NCI-H1436 (cell line): ENCODE results near the gene PIGX.
"Not testable (repeated sequence)": the region's sequence is repeated elsewhere in the genome, so short reads cannot be mapped to it uniquely, and the experiment has no call there.

ENCODE experiments used
- DNase-seq: peaks from one replicate; lab custom pipeline; 2025; lab: John Stamatoyannopoulos, UW

Gene PIGX

DNA sequence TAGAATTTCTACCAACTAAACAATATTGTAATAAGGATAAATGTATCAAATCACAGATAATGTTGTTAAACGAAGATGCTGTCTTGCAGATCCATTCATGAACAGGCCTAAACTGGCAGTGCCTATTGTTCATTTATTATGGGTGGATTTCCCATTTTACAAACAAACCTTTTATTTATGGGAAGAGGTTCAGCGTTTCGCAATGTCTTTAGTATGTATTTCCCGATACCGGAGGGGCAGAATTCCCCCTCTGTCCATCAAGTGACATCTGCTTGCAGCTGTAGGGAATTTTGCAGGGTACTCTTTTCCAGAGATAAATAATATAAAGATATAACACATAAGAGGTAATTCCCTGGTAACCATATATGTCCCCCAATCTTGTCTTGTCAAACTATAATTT, 5.8 kb upstream of the PIGX start:
- no peak for DNase-seq

DNA sequence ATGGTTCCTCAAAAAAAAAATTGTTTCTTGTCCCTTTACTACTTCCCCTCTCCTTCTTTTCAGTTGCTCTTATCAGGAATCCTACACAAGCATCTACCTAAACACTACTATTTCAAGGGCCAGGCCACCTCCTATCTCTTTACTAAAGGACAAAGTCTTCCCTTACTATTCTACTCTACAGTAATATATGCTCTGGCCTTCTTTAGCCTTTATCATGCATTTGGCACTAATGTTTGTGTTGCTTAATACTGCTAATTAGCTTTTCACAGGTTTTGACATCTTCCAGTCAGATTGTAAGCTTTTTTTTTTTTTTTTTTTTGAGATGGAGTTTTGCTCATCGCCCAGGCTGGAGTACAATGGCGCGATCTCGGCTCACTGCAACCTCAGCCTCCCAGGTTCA, 5.4 kb upstream of the PIGX start:
- DNase-seq = no peak

DNA sequence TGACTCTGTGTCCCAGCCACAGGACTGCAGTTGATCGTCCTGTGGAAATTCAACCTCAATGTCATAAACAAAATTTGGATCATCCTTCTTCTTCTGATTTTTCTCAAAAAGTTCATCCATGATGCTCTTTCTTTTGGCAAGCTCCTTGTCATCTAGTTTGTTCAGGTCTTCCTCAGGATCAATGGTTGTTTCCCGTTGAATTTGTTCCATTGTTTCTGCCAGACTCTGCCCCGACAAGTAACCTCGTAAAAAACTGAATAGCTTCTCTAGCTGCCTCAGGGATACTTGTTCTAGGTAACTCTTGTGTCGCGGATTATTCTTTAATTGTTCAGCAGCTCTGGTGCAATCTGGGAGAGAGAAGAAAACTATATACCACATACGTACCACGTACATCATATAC, 4.6 kb upstream of the PIGX start:
- DNase-seq = no peak

DNA sequence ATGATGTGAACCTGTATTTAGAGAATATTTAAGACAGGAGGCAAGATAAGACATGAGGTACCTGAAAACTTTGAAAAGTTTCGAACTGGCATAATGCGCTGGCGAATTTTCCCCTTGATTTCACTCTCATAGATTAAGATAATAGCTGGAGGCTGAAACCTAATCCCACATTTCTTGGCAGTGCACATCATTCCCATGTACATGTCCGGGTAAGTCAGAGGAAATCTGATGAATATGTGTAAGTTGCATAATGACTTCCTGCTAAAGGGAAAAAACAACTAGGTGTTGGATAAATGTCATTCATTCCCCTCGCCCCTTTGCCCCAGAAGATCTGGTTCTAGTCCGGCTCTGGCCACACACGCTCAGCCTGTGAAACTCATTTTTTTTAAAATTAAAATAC, 3.7 kb upstream of the PIGX start:
- DNase-seq = no peak

DNA sequence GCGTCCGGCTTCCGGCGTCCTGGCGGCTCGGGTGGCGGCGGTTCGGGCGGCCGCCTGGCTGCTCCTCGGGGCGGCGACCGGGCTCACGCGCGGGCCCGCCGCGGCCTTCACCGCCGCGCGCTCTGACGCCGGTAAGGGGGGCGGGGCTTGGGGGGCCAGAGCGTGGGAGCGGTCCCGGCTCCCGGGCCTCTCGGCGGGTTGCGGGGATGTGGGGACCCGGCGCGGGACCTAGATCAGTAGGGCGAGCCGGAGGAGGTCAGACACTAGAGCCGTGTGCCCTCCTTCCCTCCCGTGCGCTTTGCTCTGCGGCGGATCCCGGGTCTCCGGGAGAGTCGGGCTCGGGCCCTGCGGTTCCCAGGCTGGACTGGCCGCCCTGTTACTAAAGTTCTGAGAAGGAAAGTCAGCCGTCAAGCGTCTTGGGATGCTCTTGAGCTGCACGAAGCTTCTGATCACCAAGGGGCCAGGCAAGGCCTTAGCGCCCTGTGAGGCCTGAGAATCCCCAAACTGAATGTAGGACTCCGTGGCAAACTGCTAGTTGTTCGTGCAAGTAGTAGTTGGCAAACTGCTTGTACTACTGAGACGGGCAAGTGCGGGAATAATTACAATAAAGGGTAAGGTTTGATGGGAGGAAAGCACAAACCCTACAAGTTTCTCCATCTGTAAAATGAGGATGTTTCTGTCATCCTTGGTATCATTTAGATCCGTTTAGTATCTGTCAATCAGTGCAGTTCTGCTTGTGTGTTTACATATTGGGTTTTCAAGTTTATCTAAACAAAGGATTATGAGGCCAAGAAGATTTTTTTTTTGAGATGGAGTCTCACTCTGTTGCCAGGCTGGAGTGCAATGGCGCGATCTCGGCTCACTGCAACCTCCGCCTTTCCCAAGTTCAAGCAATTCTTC, 587 bp downstream of the PIGX start:
- DNase-seq = peak; percentile 70

DNA sequence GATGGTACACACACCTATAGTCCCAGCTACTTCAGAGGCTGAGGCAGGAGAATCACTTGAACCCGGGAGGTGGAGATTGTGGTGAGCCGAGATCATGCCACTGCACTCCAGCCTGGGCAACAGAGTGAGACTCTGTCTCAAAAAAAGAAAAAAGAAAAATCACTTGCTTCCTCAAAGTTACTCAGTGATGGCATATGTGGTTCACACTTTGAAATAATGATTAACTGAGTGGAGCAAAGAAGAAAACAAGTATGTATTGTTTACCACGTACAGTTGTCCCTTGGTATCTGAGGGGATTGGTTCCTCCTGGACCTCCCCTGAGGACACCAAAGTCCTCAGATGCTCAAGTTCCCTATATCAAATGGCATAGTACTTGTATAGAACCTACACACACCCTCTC, 5.0 kb downstream of the PIGX start:
- not testable (repeated sequence) for DNase-seq

DNA sequence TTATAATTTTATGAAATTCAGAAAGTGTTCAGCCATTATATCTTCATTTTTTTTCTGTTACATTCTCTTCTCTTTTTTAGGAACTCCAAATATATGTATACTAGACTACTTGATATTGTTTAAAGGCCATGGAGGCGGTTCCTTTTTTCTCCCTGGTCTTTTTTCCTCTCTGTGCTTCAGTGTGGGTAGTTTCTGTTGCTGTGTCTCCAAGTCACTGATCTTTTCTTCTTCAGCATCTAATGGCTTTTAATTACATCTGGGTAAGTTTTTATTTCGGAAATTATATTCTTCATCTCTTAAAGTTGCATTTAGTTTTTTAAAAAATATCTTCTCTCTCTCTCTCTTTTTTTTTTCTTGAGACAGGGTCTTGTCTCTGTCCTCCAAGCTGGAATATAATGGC, 8.9 kb downstream of the PIGX start:
- no peak for DNase-seq

DNA sequence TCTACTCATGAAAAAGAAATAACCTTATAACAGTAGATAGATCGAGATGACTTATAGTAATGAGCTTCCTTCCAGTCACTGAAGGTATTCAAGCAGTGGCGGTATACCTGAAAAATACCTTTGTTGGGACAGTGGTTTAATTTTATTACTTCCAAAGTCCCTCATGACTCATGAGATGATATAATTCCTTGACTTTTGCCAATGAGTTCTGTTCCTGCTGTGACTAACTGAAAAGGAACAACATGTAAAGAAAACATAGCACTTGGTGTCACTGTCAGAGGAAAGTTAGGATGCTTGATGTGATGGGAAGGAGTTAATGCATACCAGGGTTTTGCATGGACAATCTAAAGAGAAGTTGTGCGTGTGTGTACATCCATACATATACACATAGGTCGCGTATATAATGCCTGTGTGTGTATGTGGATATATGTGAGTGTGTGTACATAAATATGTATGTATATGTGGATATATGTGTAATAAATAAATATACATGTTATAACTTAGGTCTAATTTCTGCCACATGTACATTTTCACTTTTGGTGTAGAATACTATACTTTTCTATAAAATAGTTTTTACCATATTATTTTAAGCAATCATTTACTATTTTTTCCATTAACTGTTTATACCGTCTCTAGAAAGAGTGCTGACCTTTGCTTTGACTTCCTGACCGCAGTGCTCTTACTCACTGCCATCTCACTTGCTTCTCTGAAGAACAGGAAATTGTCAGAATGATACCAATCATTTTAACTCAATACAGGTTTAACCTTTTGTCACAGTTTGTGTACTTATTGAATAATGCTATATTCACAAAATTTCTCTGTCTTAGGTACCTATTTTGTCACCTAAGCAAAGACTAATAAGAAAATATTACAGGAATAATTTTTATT, 14.9 kb downstream of the PIGX start:
- DNase-seq = no peak

DNA sequence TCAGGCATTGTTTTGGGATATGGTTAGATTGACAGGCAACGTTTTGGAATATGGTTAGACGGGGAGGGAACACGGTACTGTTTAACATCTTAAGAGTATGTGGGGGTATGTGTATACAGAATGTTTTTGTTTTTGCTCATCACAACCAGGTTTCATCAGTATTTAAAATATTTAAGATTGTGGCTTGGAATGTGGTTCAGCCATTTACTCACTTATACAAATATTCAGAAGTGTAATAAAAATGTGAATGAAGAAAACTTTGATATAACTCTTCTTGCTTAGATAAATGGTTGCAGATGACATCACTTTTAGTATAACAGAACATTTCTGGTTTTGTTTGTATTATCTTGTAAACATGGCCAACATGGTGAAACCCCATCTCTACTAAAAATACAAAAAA, 23.6 kb downstream of the PIGX start:
- no peak for DNase-seq

DNA sequence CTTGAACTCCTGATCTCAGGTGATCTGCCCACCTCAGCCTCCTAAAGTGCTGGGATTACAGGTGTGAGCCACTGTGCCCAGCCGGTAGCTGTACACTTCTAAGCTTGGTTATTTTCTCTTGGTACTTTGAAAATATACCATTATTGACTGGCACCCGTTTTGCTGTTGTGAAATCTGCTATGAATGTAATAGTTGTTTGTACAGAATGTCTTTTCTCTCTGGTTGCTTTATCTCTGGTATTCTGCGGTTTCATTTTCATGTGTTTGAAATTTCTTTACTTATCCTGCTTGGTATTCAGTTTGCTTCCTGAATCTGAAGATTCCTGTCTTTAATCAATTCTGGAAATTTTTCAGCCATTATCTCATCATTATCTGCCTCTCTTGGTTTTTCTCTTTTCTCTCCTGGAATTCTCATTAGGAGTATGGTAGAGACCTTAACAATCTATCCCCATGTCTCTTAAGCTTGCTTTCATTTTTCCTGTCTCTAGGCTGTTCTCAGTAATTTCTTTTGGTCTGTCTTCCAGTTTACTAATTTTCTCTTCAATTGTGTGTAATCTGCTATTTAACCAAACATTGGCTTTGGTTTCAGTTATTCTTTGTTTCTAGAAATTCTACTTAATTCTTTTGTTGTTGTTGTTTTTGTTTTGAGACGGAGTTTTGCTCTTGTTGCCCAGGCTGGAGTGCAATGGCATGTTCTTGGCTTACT, 24.6 kb downstream of the PIGX start:
- no peak for DNase-seq

DNA sequence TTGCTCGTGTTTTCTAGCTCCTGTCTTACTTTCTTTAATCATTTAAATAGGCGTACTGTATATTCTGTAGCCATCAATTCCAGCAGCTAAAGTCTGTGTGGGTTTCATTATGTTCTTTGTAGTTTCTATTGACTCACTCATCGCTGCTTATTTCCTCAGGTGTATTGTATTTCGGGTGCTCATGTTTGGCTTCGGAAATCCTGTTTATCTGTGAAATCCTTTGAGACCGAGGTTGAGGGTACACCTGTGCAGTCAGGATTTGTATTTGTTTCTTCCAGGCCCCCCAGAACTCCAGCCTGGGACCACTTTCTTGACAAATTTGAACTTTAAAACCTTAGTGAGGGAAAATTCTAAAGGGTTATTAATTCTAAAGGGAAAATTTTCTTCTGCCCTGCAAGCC, 25.5 kb downstream of the PIGX start:
- DNase-seq = peak; percentile 9

DNA sequence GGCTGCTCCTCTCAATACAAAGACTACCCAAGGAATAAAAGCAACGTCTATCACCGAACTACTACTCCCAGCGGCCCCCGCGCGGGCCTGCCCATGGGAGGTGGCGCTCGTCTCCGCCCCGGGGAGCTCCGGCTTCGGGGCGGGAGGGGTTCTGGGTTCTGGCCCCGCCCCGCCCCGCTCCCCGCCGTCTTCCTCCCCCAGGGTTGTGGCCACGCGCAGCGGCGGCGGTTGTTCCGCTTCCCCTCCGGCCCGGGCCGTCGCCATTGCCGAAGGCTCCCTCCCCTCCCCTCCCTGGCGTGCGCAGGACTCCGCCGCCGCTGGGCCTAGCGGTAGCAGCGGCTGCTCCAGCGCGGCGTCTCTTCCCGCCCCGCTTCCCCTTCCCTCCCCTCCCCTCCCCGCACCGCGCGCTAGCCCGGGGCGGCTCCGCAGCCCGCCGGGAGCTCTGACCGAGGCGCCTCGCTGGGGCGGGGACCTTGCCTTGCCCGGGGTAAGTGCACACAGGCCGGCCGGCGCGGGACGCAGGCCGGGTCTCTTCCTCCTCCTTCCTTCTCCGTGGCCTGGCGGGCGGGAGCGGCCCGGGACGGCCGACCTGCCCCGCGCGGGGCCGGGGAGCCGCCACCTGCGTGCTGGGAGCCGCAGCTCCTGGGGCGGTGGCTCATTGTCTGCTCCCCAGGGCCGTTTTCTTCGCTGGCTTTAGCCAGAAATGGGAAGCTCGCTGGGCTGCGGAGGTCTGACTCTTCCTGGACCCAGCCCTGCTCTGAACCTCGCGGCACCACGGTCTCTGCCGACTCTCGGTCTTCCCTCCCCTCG, 27.7 kb downstream of the PIGX start, which contains the start of gene PAK2:
Gene PAK2, plus strand, starts transcription at position 187 of the 810 bp plus-strand sequence. CDS start 42,790 bp downstream, outside the sequence.
- DNase-seq = peak; percentile 89

DNA sequence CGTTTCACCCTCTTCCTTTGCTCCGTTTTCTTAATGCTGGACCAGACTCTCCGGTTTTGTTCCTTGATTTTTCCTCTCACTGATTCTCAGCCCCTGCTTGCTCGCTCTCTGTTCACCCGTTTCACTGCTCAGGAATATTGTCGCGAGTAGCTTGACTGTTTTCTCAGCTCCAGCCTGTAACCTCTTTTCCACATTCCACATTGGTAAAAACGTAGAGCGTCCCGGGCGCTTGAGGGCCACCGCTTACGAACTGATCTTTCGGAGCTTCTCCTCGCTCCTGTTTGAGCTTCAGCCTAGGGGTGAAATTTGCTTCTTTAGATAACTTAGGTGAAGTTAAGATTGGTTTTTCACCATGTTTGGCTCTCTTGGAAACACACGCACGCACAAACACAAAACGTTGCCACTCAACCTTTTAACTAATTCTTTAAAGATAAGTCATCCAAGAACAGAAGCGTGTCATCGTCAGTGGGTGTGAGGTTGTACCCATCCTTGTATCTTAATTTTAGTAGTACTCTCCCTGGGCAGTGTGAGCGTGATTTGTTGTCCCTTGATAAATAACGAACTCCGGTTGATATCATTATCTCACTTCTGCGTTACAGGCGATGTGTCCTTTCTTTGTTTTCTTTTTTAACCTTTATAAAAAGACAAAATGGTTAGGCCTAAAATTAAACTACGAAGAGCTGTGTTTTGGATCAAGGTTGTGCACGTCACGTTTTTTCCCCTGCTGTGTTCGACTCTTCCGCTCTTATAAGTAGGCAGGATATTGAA, 28.5 kb downstream of the PIGX start:
- peak; percentile 35 for DNase-seq

DNA sequence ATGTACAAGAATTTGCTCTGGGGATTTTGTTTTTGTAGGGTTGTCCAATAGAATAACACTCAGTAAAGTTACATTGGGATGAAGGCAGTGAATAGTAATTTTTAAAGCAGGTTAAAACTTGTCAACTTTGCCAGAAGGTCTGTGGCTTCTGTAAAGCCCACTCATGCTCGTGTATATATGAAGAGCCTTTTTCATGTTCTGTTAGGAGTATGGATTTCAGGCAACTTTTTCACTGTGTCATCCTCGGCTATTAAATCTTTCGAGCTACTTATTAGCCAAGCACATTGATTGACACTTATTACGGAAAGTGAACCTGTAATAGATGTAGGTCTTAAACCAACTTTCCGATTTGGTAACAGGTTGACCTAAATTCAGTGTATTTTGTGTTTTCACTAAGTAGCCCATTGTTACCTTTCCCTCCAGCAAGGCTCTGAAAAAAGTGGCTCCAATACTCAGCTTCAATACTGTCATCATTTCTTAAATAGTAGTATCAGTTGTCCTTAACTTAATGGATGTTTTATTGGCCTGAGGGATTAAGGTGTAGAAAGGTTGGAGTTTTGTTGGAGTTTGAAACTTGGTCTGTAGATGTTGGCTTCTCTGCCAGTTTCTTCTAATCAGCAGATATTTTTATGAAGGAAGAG, 29.2 kb downstream of the PIGX start:
- no peak for DNase-seq

DNA sequence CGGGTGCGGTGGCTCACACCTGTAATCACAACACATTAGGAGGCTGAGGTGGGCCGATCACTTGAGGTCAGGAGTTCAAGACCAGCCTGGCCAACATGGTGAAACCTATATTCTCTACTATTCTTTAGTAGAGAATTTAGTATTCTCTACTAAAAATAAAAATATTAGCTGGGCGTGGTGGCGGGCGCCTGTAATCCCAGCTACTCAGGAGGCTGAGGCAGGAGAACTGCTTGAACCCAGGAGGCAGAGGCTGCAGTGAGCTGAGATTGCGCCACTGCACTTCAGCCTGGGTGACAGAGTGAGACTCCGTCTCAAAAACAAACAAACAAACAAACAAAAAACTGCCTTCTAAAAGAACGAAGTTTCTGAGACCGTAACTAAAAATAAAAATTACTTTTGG, 31.4 kb downstream of the PIGX start:
- DNase-seq = not testable (repeated sequence)

DNA sequence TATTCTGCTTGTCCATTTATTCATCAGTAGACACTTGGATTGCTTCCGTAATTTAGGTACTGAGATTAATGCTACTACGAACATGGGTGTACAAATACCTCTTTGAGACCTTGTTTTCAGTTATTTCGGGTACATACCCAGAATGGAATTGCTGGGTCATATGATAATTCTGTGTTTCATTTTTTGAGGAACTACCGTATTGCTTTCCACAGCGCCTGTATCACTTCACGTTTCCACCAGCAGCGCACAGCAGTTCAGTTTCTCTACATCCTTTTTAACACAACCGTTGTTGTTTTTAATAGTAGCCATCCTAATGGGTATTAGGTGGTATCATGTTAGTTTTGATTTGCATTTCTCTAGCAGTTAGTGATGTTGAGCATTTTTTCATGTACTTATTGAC, 36.9 kb downstream of the PIGX start:
- DNase-seq = no peak

DNA sequence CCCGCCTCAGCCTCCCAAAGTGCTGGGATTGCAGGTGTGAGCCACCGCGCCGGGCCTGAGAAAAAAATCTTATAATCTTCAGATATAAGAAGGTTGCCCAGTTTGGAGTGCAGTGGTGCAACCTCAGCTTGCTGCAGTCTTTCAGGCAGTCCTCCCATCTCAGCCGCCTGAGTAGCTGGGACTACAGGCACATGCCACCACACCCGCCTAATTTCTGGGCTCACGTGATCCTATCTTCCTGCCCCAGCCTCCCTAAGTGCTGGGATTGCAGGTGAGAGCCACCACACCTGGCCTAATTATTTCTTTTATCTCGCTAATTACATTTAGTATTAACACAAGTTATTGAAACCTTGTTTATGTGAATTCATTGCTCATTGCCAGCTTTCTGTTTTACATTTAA, 41.0 kb downstream of the PIGX start:
- no peak for DNase-seq

DNA sequence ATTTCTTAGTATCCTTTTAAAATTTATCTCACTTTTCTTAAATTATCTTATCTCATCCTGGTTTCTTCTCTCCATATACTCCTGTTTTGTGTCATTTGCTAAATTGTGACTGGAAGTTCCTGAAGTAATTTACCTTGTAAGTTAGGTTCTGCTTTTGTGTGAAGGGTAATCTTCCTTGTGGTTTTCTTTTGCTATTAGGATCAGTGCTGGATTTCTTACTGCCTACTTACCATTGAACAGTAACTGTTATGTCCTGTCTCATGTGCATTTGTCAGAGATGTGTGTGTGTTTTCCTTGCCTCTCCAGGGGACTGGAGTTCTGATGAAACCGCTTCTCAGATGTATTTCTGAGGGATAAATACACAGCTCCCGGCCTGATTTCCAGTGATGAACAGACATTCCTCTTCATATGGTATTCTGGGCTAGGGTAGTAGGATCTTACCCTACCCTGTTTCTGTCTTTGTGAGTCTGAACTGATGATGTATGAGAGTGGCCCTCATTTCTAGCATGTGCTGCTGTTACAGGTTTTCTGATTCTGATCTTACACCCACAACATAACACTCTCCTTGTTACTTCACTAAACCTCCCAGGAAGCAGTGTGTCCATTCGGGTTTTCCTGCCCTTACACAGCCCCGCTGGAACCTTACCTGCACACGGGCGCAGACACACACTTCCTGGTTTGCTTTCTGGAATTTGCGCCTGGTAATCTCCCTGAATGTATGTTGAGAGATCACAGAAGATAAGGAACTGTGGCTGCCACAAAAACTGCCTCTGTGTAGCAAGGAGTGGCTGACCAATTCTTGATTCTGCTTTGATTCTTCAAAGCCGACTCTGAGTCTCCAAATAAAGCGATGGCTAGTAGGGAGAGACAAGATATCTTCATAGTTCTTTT, 42.2 kb downstream of the PIGX start:
- DNase-seq = no peak

DNA sequence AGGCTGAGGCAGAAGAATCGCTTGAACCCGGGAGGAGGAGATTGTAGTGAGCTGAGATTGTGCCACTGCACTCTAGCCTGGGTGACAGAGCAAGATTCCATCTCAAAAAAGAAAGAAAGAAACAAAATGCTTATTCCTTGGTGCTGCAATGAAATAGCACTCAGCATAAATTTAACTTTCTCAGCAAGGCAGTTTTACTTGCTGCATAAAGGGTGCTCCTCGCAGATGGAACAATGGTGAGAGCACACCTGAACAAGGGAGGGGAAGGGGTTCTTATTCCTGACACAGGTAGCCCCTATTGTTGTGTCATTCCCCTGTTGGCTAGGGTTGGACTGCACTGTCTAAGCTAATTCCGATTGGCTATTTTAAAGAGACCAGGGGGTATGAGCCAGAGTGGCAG, 44.6 kb downstream of the PIGX start:
- DNase-seq = no peak
